Activated CD4-positive, alpha-beta T cell treated with anti-CD3 and anti-CD28 coated beads, Interleukin-2, Interleukin-6, amounts not matched to agents 100 ng/mL and 50 ng/mL, durations not matched to agents 16 hours and 8 hours (primary cell): ENCODE measurements around the gene CFL1.

ENCODE experiments used
- DNase-seq: peaks from one replicate; pipeline ENCODE4 v3.0.0-alpha.2; 2020

Gene CFL1

GRCh38 chr11:65857853-65858680, at the start of gene CFL1:
TSS of gene CFL1 (minus strand) at chr11:65858180. CDS start at chr11:65858099, 81 bp downstream.
- DNase-seq: peak; percentile 99

GRCh38 chr11:65906602-65907001, 48.6 kb upstream of the CFL1 start:
- DNase-seq: no peak

GRCh38 chr11:65903715-65904114, 45.7 kb upstream of the CFL1 start:
- no peak for DNase-seq

GRCh38 chr11:65903068-65903481, 45.1 kb upstream of the CFL1 start:
- DNase-seq: no peak

- DNase-seq: no peak
Measured at GRCh38 chr11:65900899-65901180, 42.9 kb upstream of the CFL1 start.

GRCh38 chr11:65900125-65900898, 42.3 kb upstream of the CFL1 start, which contains the start of gene FOSL1:
TSS of gene FOSL1 (minus strand) at chr11:65900388. CDS start at chr11:65900339, 49 bp downstream.
- peak; percentile 95 for DNase-seq

- DNase-seq: peak; percentile 81
Measured at GRCh38 chr11:65899356-65900124, 41.6 kb upstream of the CFL1 start.

GRCh38 chr11:65898656-65899355, 40.8 kb upstream of the CFL1 start:
- no peak for DNase-seq

- DNase-seq: no peak
Measured at GRCh38 chr11:65897020-65897471, 39.1 kb upstream of the CFL1 start.

GRCh38 chr11:65896034-65896999, 38.3 kb upstream of the CFL1 start:
- DNase-seq: no peak

- no peak for DNase-seq
Measured at GRCh38 chr11:65895482-65895981, 37.6 kb upstream of the CFL1 start.

- DNase-seq: peak; percentile 71
Measured at GRCh38 chr11:65894034-65894591, 36.1 kb upstream of the CFL1 start.

- no peak for DNase-seq
Measured at GRCh38 chr11:65892661-65893317, 34.8 kb upstream of the CFL1 start.

- peak; percentile 57 for DNase-seq
Measured at GRCh38 chr11:65892137-65892540, 34.2 kb upstream of the CFL1 start.

GRCh38 chr11:65891219-65892136, 33.5 kb upstream of the CFL1 start:
- peak; percentile 62 for DNase-seq

GRCh38 chr11:65890324-65891218, 32.6 kb upstream of the CFL1 start, which contains the start of gene CCDC85B:
TSS of gene CCDC85B (plus strand) at chr11:65890673. CDS start at chr11:65890784, 111 bp downstream.
- DNase-seq: peak; percentile 100

GRCh38 chr11:65888163-65888814, 30.3 kb upstream of the CFL1 start, which contains the start of gene FIBP:
TSS of gene FIBP (minus strand) at chr11:65888471. CDS start at chr11:65888418, 53 bp downstream.
- peak; percentile 99 for DNase-seq
